A673 (cell line): ENCODE results near the gene FLYWCH1.

Experiments used
- EZH2 ChIP-seq: fragments of 200-600 bp; sonication (generic); IDR thresholded peaks from 2 replicates; pipeline ENCODE4 v1.6.1; 2017; ENCODE audit warnings: borderline replicate concordance, low read depth, mild to moderate bottlenecking, mixed read lengths, antibody characterized with exemption, low read length; ENCODE audit not compliant: poor library complexity, severe bottlenecking
- TF ChIP-seq, protein P1 (sequence below): fragments of 300-800, 200-600 bp; sonication (generic); conservative IDR thresholded peaks from 2 replicates; pipeline ENCODE4 v1.5.1; 2017; ENCODE audit warnings: low read depth, mild to moderate bottlenecking, antibody characterized with exemption, low read length, moderate library complexity, mixed read lengths

DNA sequence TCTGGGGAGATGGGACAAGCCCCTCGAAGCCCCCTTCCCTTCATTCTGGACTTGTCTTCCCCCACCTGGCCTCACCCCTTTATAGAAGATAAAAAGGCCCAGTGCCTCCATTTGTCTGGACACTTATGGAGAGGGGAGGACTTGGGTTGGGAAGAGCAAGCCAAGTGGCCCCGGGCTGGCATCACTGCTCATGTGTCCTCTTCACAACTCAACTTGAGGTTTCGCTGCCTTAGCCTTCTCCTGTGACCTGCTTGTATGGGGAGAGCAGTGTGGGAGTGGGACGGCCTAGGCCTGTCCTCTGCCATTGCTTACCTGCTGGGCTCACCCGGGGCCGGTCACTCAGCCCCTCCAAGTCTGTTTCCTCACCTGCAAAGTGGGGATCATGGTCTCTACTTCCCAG is 58.8 kb downstream of the FLYWCH1 start:
- TF ChIP-seq, protein P1, sequence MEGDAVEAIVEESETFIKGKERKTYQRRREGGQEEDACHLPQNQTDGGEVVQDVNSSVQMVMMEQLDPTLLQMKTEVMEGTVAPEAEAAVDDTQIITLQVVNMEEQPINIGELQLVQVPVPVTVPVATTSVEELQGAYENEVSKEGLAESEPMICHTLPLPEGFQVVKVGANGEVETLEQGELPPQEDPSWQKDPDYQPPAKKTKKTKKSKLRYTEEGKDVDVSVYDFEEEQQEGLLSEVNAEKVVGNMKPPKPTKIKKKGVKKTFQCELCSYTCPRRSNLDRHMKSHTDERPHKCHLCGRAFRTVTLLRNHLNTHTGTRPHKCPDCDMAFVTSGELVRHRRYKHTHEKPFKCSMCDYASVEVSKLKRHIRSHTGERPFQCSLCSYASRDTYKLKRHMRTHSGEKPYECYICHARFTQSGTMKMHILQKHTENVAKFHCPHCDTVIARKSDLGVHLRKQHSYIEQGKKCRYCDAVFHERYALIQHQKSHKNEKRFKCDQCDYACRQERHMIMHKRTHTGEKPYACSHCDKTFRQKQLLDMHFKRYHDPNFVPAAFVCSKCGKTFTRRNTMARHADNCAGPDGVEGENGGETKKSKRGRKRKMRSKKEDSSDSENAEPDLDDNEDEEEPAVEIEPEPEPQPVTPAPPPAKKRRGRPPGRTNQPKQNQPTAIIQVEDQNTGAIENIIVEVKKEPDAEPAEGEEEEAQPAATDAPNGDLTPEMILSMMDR = no peak
- no peak for TF ChIP-seq EZH2
